Vagina (tissue), 2 donors: ENCODE measurements around the gene DDB1. TPM values are rescaled to one million over a fixed set of nuclear protein-coding genes. Genes with fewer than 3 reads are reported as not detected.

Experiments
- DNase-seq, 2 donors: peaks; one replicate each; pipeline ENCODE4 v3.0.0-alpha.2; 2017; ENCODE audit errors: extremely low spot score in 2 of 2
- H3K27ac ChIP-seq: fragments of 200-600 bp; sonication (generic); one replicate; pipeline ENCODE4 v1.5.1; 2019
- H3K27me3 ChIP-seq: fragments of 200-600 bp; sonication (generic); one replicate; pipeline ENCODE4 v1.5.1; 2019
- H3K36me3 ChIP-seq, 2 donors: fragments of 200-600 bp; sonication (generic); one replicate each; pipeline ENCODE4 v1.5.1; 2017 to 2019
- H3K4me1 ChIP-seq: fragments of 200-600 bp; sonication (generic); one replicate; pipeline ENCODE4 v1.5.1; 2019
- H3K4me3 ChIP-seq, 2 donors: fragments of 200-600 bp; sonication (generic); 1 replicate in 1 of 2; 2 replicates in 1 of 2; pipeline ENCODE4 v1.5.1; 2016 to 2019
- H3K9me3 ChIP-seq: fragments of 200-600 bp; sonication (generic); one replicate; pipeline ENCODE4 v1.5.1; 2019
- CTCF ChIP-seq, 3 experiments: fragments of 450-650 bp in 2 of 3; fragments of 200-600 bp in 1 of 3; sonication (generic) in 1 of 3; IDR thresholded peaks; one replicate each; pipeline ENCODE4 v1.5.1; 2017 to 2019; ENCODE audit warnings: antibody characterized with exemption in 3 of 3, mild to moderate bottlenecking in 2 of 3, moderate library complexity in 2 of 3
- POLR2A ChIP-seq, 2 donors: fragments of 450-650 bp; IDR thresholded peaks; one replicate each; pipeline ENCODE4 v1.6.1; 2017; ENCODE audit warnings: antibody characterized with exemption in 2 of 2, mild to moderate bottlenecking in 2 of 2, moderate library complexity in 2 of 2
- POLR2AphosphoS5 ChIP-seq, 2 donors: sonication (generic); formaldehyde crosslinking; IDR thresholded peaks; one replicate each; pipeline ENCODE4 v1.9.0; 2017; ENCODE audit warnings: antibody characterized with exemption in 2 of 2, mild to moderate bottlenecking in 2 of 2, low read depth in 1 of 2; ENCODE audit not compliant: insufficient read depth in 1 of 2
- intact Hi-C: fragments of 100-400 bp; cut with DNase I; formaldehyde crosslinking; loops from one replicate; pipeline ENCODE4 v1.15.1; 2023
- total RNA-seq: library from RNA; depleted of rRNA; stranded (reverse); fragments of >200 nt; gene quantifications from one replicate; pipeline ENCODE4 v1.2.3, GENCODE V29; 2016

The DDB1 gene
- total RNA-seq, 1 donor from 2014 or later: 132 TPM

DNA sequence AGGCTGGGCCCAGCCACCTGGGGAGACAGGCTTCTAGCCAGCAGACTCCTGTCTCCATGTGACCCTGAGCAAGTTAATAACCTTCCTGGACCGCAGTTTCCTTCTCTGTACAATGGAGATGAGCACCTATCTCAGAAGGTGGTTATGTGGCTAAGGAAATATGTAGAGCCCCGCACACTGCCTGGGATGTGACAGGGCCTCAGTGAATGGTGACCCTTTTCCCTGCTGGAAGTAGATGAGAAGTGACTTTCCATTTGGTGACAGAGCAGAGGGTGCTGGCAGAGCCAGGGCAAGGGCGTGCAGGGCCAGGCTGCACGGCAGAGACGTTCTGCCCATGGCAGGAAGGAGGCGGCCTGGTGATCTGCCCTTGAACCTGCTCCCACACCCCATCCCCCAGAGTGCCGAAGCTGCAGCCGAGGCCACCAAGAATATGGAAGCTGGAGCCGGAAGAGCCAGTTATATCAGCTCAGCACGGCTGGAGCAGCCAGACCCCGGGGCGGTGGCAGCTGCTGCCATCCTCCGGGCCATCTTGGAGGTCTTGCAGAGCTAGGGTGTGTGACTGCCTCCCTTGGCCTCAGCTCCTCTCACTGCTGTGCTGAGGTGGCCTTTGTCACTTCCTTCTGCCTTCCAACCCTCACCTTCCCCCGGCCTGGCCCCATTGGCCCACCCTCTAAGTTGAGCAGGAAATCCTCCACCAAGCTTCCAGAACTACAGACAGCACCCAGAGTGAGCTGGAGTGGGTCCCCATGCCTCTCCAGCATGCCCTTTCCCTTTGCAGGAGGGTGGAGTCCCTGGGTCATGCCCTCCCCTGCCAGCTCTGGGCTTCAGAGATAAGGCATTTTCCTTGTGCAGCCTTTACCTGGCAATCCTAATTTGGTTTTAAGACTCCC lies 13.3 kb upstream of the DDB1 start:
- TF ChIP-seq POLR2AphosphoS5 (IDR thresholded peaks at IDR 0.05; ENCODE audit: insufficient read depth in 1 of 2, low read depth in 1 of 2) (no peak), CTCF (IDR thresholded peaks at IDR 0.05) (no peak), POLR2A (IDR thresholded peaks at IDR 0.05) (no peak)
- H3K4me3 ChIP-seq: no peak overlapping the region
- H3K36me3 ChIP-seq: peaks cover 0 to 24% of the 10 kb centered on the region in 2 donors
- H3K27ac ChIP-seq: peak overlapping the region; percentile 46
- no peaks in the 10 kb centered on the region for H3K9me3 ChIP-seq
- no peak for DNase-seq
- no peaks in the 10 kb centered on the region for H3K27me3 ChIP-seq
- peaks cover 5% of the 10 kb centered on the region for H3K4me1 ChIP-seq
- intact Hi-C loops: no loop called here

GRCh38 chr11:61345170-61345610 lies 12.3 kb upstream of the DDB1 start:
- intact Hi-C loops: no loop called here
- no peaks in the 10 kb centered on the region for H3K9me3 ChIP-seq
- peaks cover 5% of the 10 kb centered on the region for H3K4me1 ChIP-seq
- H3K36me3 ChIP-seq: peaks cover 0 to 17% of the 10 kb centered on the region in 2 donors
- no peak for DNase-seq
- H3K4me3 ChIP-seq: no peak overlapping the region
- TF ChIP-seq CTCF (IDR thresholded peaks at IDR 0.05): no peak
- TF ChIP-seq POLR2A (IDR thresholded peaks at IDR 0.05): no peak
- no peak for TF ChIP-seq POLR2AphosphoS5 (IDR thresholded peaks at IDR 0.05; ENCODE audit: insufficient read depth in 1 of 2, low read depth in 1 of 2)
- H3K27me3 ChIP-seq: no peaks in the 10 kb centered on the region
- peak overlapping the region; percentile 46 for H3K27ac ChIP-seq

GRCh38 chr11:61343792-61344745 lies 11.2 kb upstream of the DDB1 start:
- H3K4me1 ChIP-seq: peaks cover 5% of the 10 kb centered on the region
- intact Hi-C loops: no loop called here
- H3K36me3 ChIP-seq: peaks cover 0 to 6% of the 10 kb centered on the region in 2 donors
- H3K27ac ChIP-seq: no peak overlapping the region
- no peaks in the 10 kb centered on the region for H3K9me3 ChIP-seq
- H3K4me3 ChIP-seq: no peak overlapping the region
- no peaks in the 10 kb centered on the region for H3K27me3 ChIP-seq
- no peak for DNase-seq
- no peak for TF ChIP-seq CTCF (IDR thresholded peaks at IDR 0.05)
- no peak for TF ChIP-seq POLR2A (IDR thresholded peaks at IDR 0.05)
- no peak for TF ChIP-seq POLR2AphosphoS5 (IDR thresholded peaks at IDR 0.05; ENCODE audit: insufficient read depth in 1 of 2, low read depth in 1 of 2)

- Histone ChIP-seq H3K9me3 (no peaks in the 10 kb centered on the region), H3K27ac (no peak overlapping the region), H3K4me1 (peaks cover 5% of the 10 kb centered on the region), H3K36me3 (no peaks in the 10 kb centered on the region), H3K4me3 (no peak overlapping the region), H3K27me3 (no peaks in the 10 kb centered on the region)
- intact Hi-C loops: no loop called here
- TF ChIP-seq POLR2A (IDR thresholded peaks at IDR 0.05) (no peak), POLR2AphosphoS5 (IDR thresholded peaks at IDR 0.05; ENCODE audit: insufficient read depth in 1 of 2, low read depth in 1 of 2) (no peak), CTCF (IDR thresholded peaks at IDR 0.05) (no peak)
- no peak for DNase-seq
These were observed 9.4 kb upstream of the DDB1 start for GRCh38 chr11:61342207-61342803.
